HT-29 (cell line): ENCODE results near the gene MPRIP. TPM values are rescaled to one million over a fixed set of nuclear protein-coding genes. Genes with fewer than 3 reads are reported as not detected.
"Not testable (repeated sequence)": the region's sequence is repeated elsewhere in the genome, so short reads cannot be mapped to it uniquely, and the experiment has no call there.

ENCODE experiments used
- DNase-seq: peaks from one replicate; pipeline ENCODE4 v3.0.0-alpha.2; 2015; ENCODE audit warnings: low spot score
- total RNA-seq: library from RNA; depleted of rRNA; stranded (reverse); fragments of >200 nt; shearing (Covaris generic); gene quantifications from 2 replicates; pipeline ENCODE4 v1.2.3, GENCODE V29; 2014

Gene MPRIP
- total RNA-seq, 1 experiment from 2014 or later, result 162 TPM

GRCh38 chr17:17126131-17127110 lies 84.2 kb downstream of the MPRIP start:
- DNase-seq, result no peak

DNA sequence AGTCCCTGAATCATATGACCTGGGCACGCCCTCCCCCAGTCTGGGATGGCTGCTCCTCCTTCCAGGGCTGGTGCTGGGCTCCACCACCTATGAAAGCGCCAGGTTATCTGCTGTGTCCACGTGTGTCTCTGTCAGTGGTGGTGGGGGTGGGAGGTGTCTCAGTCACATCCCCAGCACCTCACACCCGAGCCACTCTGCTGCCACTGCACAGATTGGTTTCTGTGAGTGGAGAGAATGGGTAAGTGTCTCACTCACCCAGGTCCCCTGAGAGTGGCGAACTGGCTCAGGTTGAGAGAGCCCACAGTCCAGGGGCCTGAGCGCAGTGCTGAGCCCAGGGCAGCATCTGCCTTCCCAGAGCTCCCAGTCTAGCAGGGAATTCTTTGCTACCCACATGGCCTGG lies 84.9 kb downstream of the MPRIP start:
- DNase-seq, result no peak

GRCh38 chr17:17127730-17128291 lies 85.6 kb downstream of the MPRIP start:
- DNase-seq, result no peak

DNA sequence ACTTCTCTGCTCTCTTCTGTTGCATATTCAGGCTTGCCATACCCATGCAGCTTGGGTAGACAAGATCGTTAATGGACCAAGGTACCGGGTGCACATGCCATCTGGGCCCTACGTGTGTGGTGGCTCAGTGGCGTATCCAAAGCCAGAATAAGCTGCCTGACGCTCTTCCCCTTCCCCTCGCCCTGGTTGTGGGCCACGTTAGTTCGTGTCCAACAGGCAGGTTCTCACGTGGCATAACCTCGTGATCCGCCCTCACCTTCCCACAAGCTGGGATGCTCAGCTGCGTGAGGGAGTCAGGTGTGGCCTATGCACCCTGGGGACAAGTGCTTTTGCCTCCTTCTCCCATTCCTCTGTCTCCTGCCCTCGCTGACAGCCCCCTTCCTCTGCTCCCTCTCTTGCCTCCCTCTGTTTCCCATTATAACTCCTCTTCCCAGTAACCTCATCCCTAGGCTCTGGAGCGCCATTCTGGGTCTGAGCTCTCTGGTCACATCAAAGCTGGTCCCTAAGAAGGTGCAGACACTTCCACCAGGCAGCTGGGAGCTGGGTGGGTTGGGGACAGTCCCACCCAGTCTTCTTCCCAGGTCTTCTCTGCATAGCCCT lies 86.3 kb downstream of the MPRIP start:
- DNase-seq, result no peak

GRCh38 chr17:17129466-17129865 lies 87.2 kb downstream of the MPRIP start:
- no peak for DNase-seq

- no peak for DNase-seq
These were observed 88.0 kb downstream of the MPRIP start for GRCh38 chr17:17130077-17130844.

DNA sequence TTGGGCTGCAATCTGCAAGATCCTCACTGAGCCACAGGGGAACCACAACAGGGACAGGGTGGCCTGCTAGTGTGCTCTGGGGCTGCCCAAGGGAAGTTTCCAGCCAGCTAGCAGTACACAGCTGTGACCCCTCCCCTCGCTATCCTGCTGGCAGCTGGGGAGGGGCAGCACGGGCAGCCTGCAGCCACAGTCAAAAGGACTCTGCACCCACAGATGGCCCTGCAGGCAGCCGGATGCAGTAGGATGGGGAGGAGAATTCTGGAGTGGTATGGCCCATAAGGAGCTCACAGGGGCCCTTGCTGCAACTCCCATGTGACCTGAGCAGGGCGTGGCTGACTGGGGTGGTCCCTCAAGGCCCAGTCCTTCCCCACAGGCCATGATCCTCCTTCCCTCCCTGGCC lies 89.6 kb downstream of the MPRIP start:
- no peak for DNase-seq

DNA sequence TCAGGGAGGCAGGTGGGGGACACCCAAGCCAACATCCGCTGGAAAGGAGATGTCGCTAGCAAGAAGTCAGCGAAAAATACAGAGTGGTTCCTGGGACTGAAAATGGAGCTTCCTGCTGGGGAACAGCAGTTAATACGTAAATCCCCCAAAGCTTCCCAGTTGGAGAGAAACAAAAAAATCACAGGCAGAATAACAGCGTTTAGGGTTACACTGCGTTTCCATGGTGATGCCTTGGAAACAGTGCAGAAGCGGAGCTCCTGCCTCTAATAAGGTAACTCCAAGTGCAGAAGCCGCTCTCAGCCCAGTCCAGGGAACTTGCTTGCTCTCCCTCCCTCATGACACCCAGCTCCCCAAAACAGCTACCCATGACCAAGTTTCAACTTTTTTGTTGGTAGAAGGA lies 90.5 kb downstream of the MPRIP start:
- no peak for DNase-seq

- DNase-seq, result no peak
These were observed 92.0 kb downstream of the MPRIP start for GRCh38 chr17:17134051-17134956.

- DNase-seq, result no peak
These were observed 92.7 kb downstream of the MPRIP start for GRCh38 chr17:17134957-17135333.

DNA sequence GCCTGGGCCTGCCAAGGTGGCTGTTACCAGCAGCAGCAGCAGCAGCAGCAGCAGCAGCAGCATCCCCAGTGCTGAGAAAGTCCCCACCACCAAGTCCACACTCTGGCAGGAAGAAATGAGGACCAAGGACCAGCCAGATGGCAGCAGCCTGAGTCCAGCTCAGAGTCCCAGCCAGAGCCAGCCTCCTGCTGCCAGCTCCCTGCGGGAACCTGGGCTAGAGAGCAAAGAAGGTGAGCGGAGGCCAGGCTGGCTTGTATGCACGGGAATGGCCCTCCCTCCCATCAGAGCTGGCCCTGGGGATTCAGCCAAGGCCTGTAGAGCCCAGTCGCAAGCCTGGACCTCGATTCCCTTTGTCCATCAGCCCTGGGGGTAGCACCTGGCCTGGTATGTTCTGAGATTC lies 94.0 kb downstream of the MPRIP start:
- DNase-seq, result not testable (repeated sequence)

- DNase-seq, result no peak
These were observed 95.7 kb downstream of the MPRIP start for GRCh38 chr17:17137731-17138585.

DNA sequence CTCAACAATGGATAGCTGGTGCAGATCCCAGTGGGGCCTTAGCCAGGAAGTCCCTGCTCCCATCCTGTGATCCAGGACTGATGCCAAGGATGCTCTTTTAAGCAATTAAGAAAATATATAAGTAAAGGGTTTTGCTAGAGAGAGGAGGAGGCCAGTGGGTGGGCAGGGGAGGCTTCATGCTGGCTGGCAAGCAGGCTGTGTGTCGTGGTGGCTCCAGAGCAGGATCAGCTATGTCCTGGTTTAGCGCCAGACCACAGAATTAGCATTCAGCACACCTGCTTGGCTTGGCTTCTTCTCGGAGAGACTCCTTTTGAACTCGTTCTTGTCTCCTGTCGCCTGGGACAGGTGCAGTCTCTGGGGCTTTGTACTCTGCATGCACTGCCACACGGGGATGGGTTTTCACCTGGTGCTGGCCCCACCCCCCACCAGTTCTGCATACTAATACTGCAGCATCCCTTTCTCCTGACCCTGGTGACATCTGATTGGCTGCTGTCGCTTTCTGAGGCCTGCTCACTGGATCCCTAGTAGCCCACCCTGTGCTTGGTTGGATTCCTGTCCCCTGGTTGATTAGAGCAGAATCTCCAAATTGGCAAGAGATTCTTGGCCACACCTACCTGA lies 97.8 kb downstream of the MPRIP start:
- DNase-seq, result no peak

DNA sequence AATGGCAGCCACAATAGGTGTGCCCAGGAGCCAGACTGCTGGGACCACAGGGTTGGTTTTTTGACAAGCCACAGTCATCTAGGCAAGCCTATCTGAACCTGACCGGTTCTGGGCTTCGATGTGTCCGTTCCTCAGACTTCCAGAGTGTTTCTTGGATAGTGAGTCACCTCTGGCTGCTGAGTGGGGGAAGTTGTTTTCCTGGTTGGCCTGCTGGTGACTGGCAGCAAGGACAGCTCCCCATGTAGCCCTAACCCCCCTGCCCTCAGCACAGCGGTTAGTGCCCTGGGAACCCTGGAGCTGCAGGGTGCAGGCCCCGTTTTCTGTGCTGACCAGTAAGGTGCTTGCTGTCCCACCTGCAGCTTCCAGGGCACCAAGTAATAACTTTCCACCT lies 98.3 kb downstream of the MPRIP start:
- DNase-seq, result no peak

GRCh38 chr17:17141279-17141678 lies 99.0 kb downstream of the MPRIP start:
- DNase-seq, result no peak

DNA sequence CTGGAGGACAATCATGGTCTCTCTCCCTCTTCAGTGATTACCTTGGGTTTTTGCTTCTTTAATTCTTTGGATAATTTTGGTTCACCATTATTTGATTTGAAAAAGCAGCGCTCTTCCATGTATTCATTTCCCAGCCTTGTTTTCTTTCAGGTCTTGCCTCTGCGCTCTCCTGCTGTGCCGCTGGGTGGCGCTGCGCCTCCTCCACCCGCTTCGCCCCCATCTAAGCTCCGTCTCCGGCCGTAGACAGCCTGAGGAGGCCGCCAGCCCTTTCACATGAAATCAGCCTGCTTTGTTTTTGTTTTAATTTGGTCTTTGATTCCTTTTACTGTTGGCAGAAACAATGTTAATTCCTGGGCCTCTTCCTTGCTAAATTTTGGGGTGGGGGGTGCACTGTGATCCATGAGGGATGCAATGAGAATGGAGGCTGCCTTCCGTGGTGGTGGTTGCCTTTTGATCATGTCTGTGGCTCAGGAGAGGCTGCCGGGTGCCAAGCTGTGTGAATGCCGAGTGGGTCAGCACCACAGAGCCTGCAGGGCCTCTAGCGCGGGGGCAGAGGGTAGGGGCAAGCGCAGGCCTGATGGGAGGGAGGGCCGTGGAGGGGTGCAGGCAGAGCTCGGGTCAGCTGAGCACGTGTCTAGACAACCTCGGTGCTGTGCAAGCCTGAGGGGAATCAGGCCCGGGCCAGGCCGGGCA lies 99.7 kb downstream of the MPRIP start:
- DNase-seq, result no peak

DNA sequence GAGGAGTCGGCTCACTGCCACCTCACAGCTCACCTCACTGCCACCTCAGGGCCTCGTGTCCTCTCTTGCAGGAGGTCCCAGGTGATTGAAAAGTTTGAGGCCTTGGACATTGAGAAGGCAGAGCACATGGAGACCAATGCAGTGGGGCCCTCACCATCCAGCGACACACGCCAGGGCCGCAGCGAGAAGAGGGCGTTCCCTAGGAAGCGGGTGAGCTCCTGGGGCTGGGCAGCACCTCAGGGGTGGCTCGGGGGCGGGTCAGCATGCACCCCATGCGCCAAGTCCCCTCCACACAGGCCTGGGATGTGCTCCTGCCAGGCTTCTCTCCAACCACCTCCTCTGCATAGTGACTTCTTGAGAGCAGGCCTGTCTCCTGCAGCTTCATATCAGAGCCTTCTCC lies 100.3 kb downstream of the MPRIP start:
- no peak for DNase-seq

GRCh38 chr17:17143501-17143900 lies 101.2 kb downstream of the MPRIP start:
- DNase-seq, result no peak

DNA sequence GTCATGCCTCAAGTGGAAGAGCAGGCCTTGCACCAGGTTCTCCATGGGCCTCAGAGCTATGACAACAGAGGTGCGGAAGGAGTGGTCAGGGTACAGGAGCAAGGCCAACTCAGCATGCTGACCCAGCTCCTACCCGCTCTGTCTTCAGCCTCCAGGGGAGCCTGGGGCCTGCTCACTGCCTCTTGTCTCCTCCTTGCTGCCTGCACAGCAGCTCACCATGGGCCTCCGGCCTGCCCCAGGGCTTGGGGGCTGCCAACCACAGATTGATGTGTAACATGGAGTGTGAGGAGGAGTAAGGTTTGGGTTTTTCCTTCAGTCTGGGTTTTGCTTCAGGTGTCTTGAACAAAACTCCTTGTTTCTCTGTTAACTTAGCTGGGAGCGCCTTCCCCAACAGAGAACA lies 101.8 kb downstream of the MPRIP start:
- no peak for DNase-seq
